Astrocyte (in vitro differentiated cells and primary cell): ENCODE data around the gene CMIP.

Experiments used
- EZH2 ChIP-seq: IDR thresholded peaks from 2 replicates; pipeline ENCODE4 v1.6.1; 2012; ENCODE audit warnings: mild to moderate bottlenecking, low read length, inconsistent platforms; ENCODE audit not compliant: insufficient read depth
- TF ChIP-seq, protein P1 (sequence below): IDR thresholded peaks from 2 replicates; pipeline ENCODE4 v1.5.1; 2011; ENCODE audit warnings: low read depth, mild to moderate bottlenecking, inconsistent platforms, low read length, moderate library complexity; ENCODE audit not compliant: insufficient read depth

DNA sequence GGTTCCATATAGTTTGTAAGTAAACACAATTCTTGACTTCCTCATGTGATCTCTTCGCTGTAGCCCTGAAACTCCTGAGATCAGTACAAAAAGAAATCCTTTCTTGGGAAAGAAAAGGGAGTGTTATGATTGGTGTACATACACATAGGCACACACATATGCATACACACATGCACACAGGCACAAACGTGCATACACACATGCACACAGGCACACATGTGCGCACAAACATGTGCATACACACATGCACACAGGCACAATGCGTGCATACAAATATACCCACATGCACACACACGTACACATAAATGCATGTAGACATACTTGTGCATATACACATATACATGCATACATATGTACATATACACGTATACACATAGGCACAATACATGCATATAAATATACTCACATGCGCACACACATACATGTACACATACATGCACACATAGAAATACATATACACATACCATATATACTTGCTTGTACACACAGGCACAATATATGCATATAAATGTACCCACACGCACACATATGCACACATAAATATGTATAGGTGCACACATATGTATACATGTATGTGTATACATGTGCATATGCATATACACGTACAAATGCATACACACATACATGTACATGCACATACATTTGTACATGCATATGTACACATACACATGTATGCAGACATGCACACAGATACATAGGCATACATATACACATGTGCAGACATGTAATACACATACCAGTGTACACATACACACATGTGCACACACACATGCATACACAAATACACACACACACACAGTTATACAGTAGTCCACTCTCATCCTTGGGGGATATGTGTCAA lies 26.4 kb downstream of the CMIP start:
- TF ChIP-seq, protein P1, sequence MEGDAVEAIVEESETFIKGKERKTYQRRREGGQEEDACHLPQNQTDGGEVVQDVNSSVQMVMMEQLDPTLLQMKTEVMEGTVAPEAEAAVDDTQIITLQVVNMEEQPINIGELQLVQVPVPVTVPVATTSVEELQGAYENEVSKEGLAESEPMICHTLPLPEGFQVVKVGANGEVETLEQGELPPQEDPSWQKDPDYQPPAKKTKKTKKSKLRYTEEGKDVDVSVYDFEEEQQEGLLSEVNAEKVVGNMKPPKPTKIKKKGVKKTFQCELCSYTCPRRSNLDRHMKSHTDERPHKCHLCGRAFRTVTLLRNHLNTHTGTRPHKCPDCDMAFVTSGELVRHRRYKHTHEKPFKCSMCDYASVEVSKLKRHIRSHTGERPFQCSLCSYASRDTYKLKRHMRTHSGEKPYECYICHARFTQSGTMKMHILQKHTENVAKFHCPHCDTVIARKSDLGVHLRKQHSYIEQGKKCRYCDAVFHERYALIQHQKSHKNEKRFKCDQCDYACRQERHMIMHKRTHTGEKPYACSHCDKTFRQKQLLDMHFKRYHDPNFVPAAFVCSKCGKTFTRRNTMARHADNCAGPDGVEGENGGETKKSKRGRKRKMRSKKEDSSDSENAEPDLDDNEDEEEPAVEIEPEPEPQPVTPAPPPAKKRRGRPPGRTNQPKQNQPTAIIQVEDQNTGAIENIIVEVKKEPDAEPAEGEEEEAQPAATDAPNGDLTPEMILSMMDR: no peak
- no peak for TF ChIP-seq EZH2
